ENCODE measurements around the gene CAMKK1.

CAMKK1 gene

DNA sequence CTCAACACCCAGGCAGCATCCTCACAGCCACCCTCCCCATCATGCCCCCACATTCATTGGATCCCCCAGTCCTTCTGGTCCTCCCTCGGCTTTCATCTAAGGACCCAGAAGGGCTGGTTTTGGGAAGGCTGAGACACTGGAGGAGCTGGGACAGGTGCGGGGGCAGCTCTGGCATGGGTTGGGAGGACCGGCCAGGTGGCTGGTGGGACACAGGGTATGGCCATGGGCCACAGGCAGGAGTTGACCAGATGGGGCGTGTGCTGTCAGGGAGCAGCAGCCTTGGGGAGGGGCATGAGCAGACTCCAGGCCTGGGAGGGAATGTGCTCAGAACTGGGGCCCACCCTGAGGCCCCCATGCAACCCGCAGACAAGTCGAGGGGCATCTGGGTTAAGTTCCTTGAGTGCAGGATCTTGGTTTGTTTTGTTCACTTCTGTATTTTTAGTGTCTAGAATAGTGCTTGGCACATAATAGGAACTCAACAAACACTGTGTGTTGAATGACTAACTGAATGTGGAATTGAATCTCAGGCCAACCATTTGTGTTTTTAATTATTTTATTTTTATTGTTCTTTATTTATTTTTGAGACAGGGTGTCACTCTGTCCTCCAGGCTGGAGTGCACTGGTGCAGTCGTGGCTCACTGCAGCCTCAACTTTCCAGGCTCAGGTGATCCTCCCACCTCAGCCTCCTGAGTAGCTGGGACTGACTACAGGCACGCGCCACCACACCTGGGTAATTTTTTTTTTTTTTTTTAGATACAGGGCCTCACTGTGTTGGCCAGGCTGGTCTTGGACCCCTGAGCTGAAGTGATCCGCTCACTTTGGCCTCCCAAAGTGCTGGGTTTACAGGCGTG is 17.8 kb upstream of the CAMKK1 start:
- Histone ChIP-seq H3K27ac (ENCODE audit: insufficient read depth, low read length, poor library complexity, severe bottlenecking) (peak overlapping the region; percentile 49), H3K27me3 (replicated peaks; ENCODE audit: control insufficient read depth, insufficient read depth, low read length, poor library complexity, severe bottlenecking) (no peaks in the 10 kb centered on the region), H3K4me1 (ENCODE audit: control insufficient read depth, insufficient read depth, low read length, poor library complexity, severe bottlenecking) (peaks cover 12% of the 10 kb centered on the region), H3K4me3 (ENCODE audit: insufficient read depth, low read depth, low read length, poor library complexity, severe bottlenecking) (no peak overlapping the region), H3K9me3 (ENCODE audit: control insufficient read depth, low read length) (no peaks in the 10 kb centered on the region), H3K36me3 (ENCODE audit: control insufficient read depth, insufficient read depth, low read length) (no peaks in the 10 kb centered on the region)
- no peak for DNase-seq

DNA sequence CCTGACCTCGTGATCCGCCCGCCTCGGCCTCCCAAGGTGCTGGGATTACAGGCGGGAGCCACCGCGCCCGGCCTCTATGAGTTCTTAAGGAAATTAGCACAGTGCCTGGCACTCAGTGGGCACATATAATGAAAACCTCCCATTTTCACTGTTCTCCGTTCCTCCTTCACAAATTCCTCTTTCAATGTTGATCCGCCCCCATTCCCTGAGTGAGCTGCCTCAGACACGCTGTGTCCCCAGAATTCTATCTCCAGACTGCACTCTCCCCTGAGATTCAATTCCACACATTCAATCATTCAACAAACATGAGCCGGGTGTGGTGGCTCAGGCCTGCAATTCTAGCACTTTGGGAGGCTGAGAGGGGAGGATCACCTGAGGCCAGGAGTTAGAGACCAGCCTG is 16.4 kb upstream of the CAMKK1 start:
- peaks cover 9% of the 10 kb centered on the region for H3K4me1 ChIP-seq (ENCODE audit: control insufficient read depth, insufficient read depth, low read length, poor library complexity, severe bottlenecking)
- H3K27ac ChIP-seq (ENCODE audit: insufficient read depth, low read length, poor library complexity, severe bottlenecking), result no peak overlapping the region
- no peaks in the 10 kb centered on the region for H3K36me3 ChIP-seq (ENCODE audit: control insufficient read depth, insufficient read depth, low read length)
- H3K27me3 ChIP-seq (replicated peaks; ENCODE audit: control insufficient read depth, insufficient read depth, low read length, poor library complexity, severe bottlenecking), result no peaks in the 10 kb centered on the region
- no peak overlapping the region for H3K4me3 ChIP-seq (ENCODE audit: insufficient read depth, low read depth, low read length, poor library complexity, severe bottlenecking)
- DNase-seq, result no peak
- no peaks in the 10 kb centered on the region for H3K9me3 ChIP-seq (ENCODE audit: control insufficient read depth, low read length)

DNA sequence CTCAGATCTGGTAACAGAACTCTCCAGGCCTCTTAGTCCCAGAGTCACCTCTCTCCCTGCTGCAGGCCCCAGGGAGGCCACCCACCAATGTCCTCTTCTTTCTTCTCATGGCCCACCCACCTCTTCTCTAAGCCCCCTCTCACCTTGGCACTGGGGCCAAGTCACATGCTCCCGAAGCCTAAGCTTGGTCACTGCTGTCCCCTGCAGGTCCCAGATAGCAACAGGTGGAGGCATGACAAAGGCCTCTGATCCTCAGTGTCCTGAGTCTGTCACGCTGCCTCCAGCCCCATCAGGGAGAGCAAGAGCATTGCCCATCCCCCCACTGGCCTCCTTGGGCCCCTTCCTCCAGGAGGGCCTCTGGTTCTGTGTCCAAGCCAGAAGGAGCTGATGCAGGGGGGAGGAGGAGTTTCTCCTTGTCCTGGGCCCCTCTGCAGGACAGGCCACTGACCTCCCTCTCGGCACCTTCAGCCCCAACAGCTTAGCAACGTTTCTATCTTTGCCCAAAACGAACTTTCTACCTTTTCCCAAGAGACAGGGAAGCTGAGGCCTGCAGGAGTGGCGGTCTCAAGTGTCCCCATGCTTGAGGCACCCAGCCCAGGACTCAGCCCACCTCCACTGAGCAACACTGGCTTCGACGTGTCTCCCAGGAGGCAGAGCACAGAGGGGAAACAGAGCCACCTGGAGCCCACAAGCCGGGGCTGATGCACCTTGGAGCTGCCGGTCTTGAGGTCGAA is 14.8 kb upstream of the CAMKK1 start:
- Histone ChIP-seq H3K27ac (ENCODE audit: insufficient read depth, low read length, poor library complexity, severe bottlenecking) (no peak overlapping the region), H3K4me1 (ENCODE audit: control insufficient read depth, insufficient read depth, low read length, poor library complexity, severe bottlenecking) (no peaks in the 10 kb centered on the region), H3K27me3 (replicated peaks; ENCODE audit: control insufficient read depth, insufficient read depth, low read length, poor library complexity, severe bottlenecking) (no peaks in the 10 kb centered on the region), H3K9me3 (ENCODE audit: control insufficient read depth, low read length) (no peaks in the 10 kb centered on the region), H3K4me3 (ENCODE audit: insufficient read depth, low read depth, low read length, poor library complexity, severe bottlenecking) (no peak overlapping the region), H3K36me3 (ENCODE audit: control insufficient read depth, insufficient read depth, low read length) (no peaks in the 10 kb centered on the region)
- no peak for DNase-seq

DNA sequence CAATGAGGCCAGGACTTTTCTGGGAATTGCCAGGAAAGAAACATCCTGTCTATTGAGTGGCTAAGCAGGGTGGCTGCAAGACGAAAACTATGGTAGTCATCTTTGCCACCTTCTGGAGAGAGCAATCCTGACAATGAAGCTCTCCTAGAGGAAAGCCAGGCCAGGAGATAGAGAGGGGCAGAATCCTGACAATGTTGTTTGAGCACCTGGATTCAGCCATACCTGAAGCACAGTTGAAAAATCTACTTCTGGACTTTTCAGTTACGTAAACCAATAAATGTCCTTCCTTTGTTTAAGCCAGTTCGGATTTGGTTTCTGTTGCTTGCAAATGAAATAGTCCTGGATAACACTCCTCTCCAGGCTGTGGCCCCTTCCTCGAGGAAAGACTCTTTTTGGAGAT is 14.0 kb upstream of the CAMKK1 start:
- Histone ChIP-seq H3K4me3 (ENCODE audit: insufficient read depth, low read depth, low read length, poor library complexity, severe bottlenecking) (no peak overlapping the region), H3K9me3 (ENCODE audit: control insufficient read depth, low read length) (no peaks in the 10 kb centered on the region), H3K27ac (ENCODE audit: insufficient read depth, low read length, poor library complexity, severe bottlenecking) (no peak overlapping the region), H3K27me3 (replicated peaks; ENCODE audit: control insufficient read depth, insufficient read depth, low read length, poor library complexity, severe bottlenecking) (no peaks in the 10 kb centered on the region), H3K36me3 (ENCODE audit: control insufficient read depth, insufficient read depth, low read length) (no peaks in the 10 kb centered on the region), H3K4me1 (ENCODE audit: control insufficient read depth, insufficient read depth, low read length, poor library complexity, severe bottlenecking) (no peaks in the 10 kb centered on the region)
- no peak for DNase-seq

DNA sequence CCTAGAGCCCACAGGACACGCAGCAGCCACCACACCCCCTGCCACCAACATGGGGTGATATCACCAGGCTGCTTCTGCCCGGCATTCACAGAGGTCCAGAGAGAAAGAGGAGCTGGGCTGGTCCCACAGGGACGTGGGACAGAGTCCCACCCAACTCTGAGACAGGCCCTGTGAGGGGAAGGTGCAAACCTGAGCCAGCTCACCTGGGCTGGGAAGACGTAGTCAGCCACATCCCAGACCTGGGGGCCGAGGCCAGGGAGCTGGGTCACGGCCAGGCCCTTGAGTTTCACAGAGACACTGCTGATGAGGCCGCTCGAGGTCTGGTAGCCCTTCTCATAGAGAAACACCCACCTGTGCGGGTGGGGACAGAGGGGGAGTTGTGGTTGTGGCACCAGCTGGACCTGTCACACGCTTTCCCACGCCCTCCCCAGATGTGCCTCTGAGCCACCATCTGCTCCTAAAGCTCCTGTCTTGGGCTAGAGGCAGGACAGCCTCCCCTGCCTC is 12.2 kb upstream of the CAMKK1 start:
- DNase-seq, result no peak
- Histone ChIP-seq H3K27me3 (replicated peaks; ENCODE audit: control insufficient read depth, insufficient read depth, low read length, poor library complexity, severe bottlenecking) (no peaks in the 10 kb centered on the region), H3K36me3 (ENCODE audit: control insufficient read depth, insufficient read depth, low read length) (no peaks in the 10 kb centered on the region), H3K4me3 (ENCODE audit: insufficient read depth, low read depth, low read length, poor library complexity, severe bottlenecking) (no peak overlapping the region), H3K27ac (ENCODE audit: insufficient read depth, low read length, poor library complexity, severe bottlenecking) (no peak overlapping the region), H3K4me1 (ENCODE audit: control insufficient read depth, insufficient read depth, low read length, poor library complexity, severe bottlenecking) (no peaks in the 10 kb centered on the region), H3K9me3 (ENCODE audit: control insufficient read depth, low read length) (no peaks in the 10 kb centered on the region)

DNA sequence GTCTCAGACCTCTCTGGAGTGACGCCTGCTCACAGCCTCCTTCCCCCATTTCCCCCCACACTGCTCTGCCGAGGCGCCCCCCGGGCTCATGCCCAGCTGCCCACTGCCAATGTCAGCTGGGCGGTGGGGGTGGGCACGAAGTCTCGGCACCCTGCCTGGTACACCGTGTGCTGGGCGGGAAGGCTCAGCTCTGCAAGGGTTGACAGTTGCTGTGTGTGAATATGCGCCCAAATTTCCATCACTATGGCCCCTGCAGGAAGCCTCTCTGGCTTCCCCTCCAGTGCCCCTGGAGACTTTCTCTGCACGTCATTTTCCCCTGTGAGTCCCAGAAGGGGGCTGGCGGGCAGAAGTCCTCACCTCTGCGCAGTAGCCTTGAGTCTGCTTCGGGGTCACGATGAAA is 11.6 kb upstream of the CAMKK1 start:
- no peak overlapping the region for H3K27ac ChIP-seq (ENCODE audit: insufficient read depth, low read length, poor library complexity, severe bottlenecking)
- no peaks in the 10 kb centered on the region for H3K36me3 ChIP-seq (ENCODE audit: control insufficient read depth, insufficient read depth, low read length)
- no peaks in the 10 kb centered on the region for H3K9me3 ChIP-seq (ENCODE audit: control insufficient read depth, low read length)
- H3K27me3 ChIP-seq (replicated peaks; ENCODE audit: control insufficient read depth, insufficient read depth, low read length, poor library complexity, severe bottlenecking), result no peaks in the 10 kb centered on the region
- no peak for DNase-seq
- no peak overlapping the region for H3K4me3 ChIP-seq (ENCODE audit: insufficient read depth, low read depth, low read length, poor library complexity, severe bottlenecking)
- H3K4me1 ChIP-seq (ENCODE audit: control insufficient read depth, insufficient read depth, low read length, poor library complexity, severe bottlenecking), result no peaks in the 10 kb centered on the region

DNA sequence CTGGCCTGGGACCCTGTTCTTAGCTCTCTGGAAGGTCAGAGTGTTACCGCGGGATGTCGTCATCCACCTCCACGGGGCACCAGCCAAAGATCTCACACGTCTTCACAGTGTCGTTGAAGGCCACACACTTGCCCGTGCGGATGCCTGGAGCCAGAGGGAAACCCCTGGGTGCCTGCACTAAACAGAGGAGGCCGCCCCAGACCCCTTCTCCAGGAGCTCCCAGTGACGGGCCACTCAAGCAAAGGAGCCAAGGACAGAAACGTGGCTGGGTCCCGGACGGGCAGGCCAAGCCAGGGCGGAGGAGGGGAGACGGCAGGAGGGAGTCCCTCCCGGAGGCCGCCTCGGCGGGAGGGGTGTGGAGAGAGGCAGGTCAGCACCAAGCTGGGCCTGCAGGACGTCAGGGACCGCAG is 11.0 kb upstream of the CAMKK1 start:
- H3K27ac ChIP-seq (ENCODE audit: insufficient read depth, low read length, poor library complexity, severe bottlenecking), result no peak overlapping the region
- H3K4me1 ChIP-seq (ENCODE audit: control insufficient read depth, insufficient read depth, low read length, poor library complexity, severe bottlenecking), result no peaks in the 10 kb centered on the region
- H3K4me3 ChIP-seq (ENCODE audit: insufficient read depth, low read depth, low read length, poor library complexity, severe bottlenecking), result no peak overlapping the region
- no peaks in the 10 kb centered on the region for H3K36me3 ChIP-seq (ENCODE audit: control insufficient read depth, insufficient read depth, low read length)
- no peaks in the 10 kb centered on the region for H3K9me3 ChIP-seq (ENCODE audit: control insufficient read depth, low read length)
- no peak for DNase-seq
- no peaks in the 10 kb centered on the region for H3K27me3 ChIP-seq (replicated peaks; ENCODE audit: control insufficient read depth, insufficient read depth, low read length, poor library complexity, severe bottlenecking)

DNA sequence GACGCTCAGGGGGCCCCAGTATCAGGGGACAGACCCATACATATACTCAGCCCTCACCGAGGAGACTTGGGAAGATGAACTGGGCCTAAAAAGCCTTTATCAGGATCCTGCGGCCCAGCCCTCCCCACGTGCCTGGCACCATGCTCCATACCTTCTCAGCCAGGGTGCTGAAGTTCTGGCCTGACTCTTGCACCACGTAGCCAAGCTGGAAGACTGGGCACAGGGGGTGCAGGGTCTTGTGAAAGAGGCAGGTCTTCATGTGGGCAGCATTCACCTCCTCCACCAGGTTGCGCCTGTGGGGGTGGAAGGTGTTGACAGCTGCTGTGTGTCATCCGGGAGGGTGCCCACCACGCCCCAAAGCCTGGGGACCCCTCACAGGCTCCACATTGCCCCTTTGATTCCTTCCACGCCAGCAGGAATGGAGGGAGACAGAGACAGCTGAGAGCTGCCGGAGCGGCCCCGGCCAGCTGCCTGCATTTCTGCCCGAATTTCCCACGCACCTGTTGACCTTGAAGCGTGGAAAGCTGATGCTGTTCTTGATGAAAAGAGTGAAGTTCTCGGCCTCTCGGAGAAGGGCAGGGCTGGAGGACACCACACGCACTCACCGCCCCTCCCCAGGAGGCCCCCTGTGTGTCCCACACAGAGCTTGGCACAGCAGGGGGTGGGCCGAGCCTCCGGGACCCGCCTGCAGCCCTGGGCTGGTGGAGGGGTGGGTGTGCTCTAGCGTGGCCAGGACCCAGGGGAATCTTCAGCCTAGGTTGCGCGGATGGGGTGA is 10.4 kb upstream of the CAMKK1 start:
- Histone ChIP-seq H3K27ac (ENCODE audit: insufficient read depth, low read length, poor library complexity, severe bottlenecking) (no peak overlapping the region), H3K36me3 (ENCODE audit: control insufficient read depth, insufficient read depth, low read length) (no peaks in the 10 kb centered on the region), H3K9me3 (ENCODE audit: control insufficient read depth, low read length) (no peaks in the 10 kb centered on the region), H3K27me3 (replicated peaks; ENCODE audit: control insufficient read depth, insufficient read depth, low read length, poor library complexity, severe bottlenecking) (no peaks in the 10 kb centered on the region), H3K4me3 (ENCODE audit: insufficient read depth, low read depth, low read length, poor library complexity, severe bottlenecking) (no peak overlapping the region), H3K4me1 (ENCODE audit: control insufficient read depth, insufficient read depth, low read length, poor library complexity, severe bottlenecking) (no peaks in the 10 kb centered on the region)
- no peak for DNase-seq

DNA sequence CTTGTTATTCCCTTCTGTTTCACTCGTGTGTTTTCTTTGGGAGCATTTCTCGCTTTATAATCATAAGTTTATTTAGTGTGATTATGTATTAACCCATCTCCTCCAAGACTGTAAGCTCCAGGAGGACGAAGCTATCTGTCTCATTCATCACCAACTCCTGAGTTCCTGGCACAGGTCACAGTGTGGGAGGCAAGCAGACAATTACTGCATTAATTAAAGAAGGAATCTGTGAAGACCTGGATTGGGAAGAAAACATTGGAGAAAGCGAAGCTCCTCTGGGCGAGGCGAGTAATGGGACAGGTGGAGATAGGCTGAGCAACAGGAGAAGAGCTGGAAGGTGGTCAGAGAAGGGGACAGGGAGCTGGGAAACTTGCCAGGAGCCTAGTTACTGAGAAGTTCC is 7.8 kb upstream of the CAMKK1 start:
- no peak for DNase-seq
- Histone ChIP-seq H3K27ac (ENCODE audit: insufficient read depth, low read length, poor library complexity, severe bottlenecking) (no peak overlapping the region), H3K27me3 (replicated peaks; ENCODE audit: control insufficient read depth, insufficient read depth, low read length, poor library complexity, severe bottlenecking) (no peaks in the 10 kb centered on the region), H3K4me1 (ENCODE audit: control insufficient read depth, insufficient read depth, low read length, poor library complexity, severe bottlenecking) (no peaks in the 10 kb centered on the region), H3K9me3 (ENCODE audit: control insufficient read depth, low read length) (no peaks in the 10 kb centered on the region), H3K4me3 (ENCODE audit: insufficient read depth, low read depth, low read length, poor library complexity, severe bottlenecking) (no peak overlapping the region), H3K36me3 (ENCODE audit: control insufficient read depth, insufficient read depth, low read length) (no peaks in the 10 kb centered on the region)
